Measurements from ENCODE around the gene KIAA1671.

GRCh38 chr22:25080855-25081254 is 128.3 kb downstream of the KIAA1671 start:
- TF ChIP-seq CTCF (IDR thresholded peaks at IDR 0.05) (no peak), POLR2A (IDR thresholded peaks at IDR 0.05) (no peak), POLR2AphosphoS5 (IDR thresholded peaks at IDR 0.05) (no peak)
